ENCODE results near the gene AGBL5. TPM values are rescaled to one million over a fixed set of nuclear protein-coding genes. Genes with fewer than 3 reads are reported as not detected.

Gene AGBL5
- total and polyA plus RNA-seq, 9 of the 15 experiments (the other 6 are each of a cell fraction or from before 2014, with no cell fraction given) = 3.3 to 52.7 (median 26.2) TPM

- no peak for TF ChIP-seq ZBTB7A (IDR thresholded peaks at IDR 0.05; ENCODE audit: borderline replicate concordance, control insufficient read depth, low read depth, low read length)
- TF ChIP-seq RFX7 (CRISPR knock-in tag; IDR thresholded peaks at IDR 0.05) = 0 out of 2 replicates have a peak, but pooled peaks have one; percentile 10
- no peak for TF ChIP-seq NR2C2 (CRISPR knock-in tag; IDR thresholded peaks at IDR 0.05)
- TF ChIP-seq NR2C2 (tag; IDR thresholded peaks at IDR 0.05) = peak; percentile 66
- peak; percentile 87; the same call in 1 of the 2 replicates for TF ChIP-seq AFF4 (CRISPR knock-in tag; IDR thresholded peaks at IDR 0.05)
- no peak for TF ChIP-seq STAT5B (CRISPR knock-in tag; IDR thresholded peaks at IDR 0.05)
- 0 out of 2 replicates have a peak, but pooled peaks have one; percentile 24 for TF ChIP-seq STAG1 (CRISPR knock-in tag; IDR thresholded peaks at IDR 0.05; ENCODE audit: borderline replicate concordance)
- no peak for TF ChIP-seq PPARD (CRISPR knock-in tag; IDR thresholded peaks at IDR 0.05)
- TF ChIP-seq CHD1 (IDR thresholded peaks at IDR 0.05; ENCODE audit: low read length) = peak; percentile 92
- TF ChIP-seq, protein P1, sequence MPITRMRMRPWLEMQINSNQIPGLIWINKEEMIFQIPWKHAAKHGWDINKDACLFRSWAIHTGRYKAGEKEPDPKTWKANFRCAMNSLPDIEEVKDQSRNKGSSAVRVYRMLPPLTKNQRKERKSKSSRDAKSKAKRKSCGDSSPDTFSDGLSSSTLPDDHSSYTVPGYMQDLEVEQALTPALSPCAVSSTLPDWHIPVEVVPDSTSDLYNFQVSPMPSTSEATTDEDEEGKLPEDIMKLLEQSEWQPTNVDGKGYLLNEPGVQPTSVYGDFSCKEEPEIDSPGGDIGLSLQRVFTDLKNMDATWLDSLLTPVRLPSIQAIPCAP (CRISPR knock-in tag; IDR thresholded peaks at IDR 0.05; ENCODE audit: borderline replicate concordance) = peak; percentile 87; the same call in 1 of the 2 replicates
- TF ChIP-seq ZNF212 (CRISPR knock-in tag; IDR thresholded peaks at IDR 0.05) = no peak
- TF ChIP-seq MCM2 (IDR thresholded peaks at IDR 0.05; ENCODE audit: low read depth) = no peak
- TF ChIP-seq ZFP30 (CRISPR knock-in tag; IDR thresholded peaks at IDR 0.05; ENCODE audit: borderline replicate concordance) = no peak
- peak; percentile 57 for TF ChIP-seq NCOA1 (IDR thresholded peaks at IDR 0.05; ENCODE audit: low read depth)
- TF ChIP-seq, protein P2, sequence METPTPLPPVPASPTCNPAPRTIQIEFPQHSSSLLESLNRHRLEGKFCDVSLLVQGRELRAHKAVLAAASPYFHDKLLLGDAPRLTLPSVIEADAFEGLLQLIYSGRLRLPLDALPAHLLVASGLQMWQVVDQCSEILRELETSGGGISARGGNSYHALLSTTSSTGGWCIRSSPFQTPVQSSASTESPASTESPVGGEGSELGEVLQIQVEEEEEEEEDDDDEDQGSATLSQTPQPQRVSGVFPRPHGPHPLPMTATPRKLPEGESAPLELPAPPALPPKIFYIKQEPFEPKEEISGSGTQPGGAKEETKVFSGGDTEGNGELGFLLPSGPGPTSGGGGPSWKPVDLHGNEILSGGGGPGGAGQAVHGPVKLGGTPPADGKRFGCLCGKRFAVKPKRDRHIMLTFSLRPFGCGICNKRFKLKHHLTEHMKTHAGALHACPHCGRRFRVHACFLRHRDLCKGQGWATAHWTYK (CRISPR knock-in tag; IDR thresholded peaks at IDR 0.05) = peak; percentile 25; the same call in 1 of the 2 replicates
- no peak for TF ChIP-seq ZNF146 (CRISPR knock-in tag; IDR thresholded peaks at IDR 0.05; ENCODE audit: unreplicated experiment)
- TF ChIP-seq, protein P3, sequence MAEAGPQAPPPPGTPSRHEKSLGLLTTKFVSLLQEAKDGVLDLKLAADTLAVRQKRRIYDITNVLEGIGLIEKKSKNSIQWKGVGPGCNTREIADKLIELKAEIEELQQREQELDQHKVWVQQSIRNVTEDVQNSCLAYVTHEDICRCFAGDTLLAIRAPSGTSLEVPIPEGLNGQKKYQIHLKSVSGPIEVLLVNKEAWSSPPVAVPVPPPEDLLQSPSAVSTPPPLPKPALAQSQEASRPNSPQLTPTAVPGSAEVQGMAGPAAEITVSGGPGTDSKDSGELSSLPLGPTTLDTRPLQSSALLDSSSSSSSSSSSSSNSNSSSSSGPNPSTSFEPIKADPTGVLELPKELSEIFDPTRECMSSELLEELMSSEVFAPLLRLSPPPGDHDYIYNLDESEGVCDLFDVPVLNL (CRISPR knock-in tag; IDR thresholded peaks at IDR 0.05; ENCODE audit: low read depth) = no peak
- TF ChIP-seq MAZ (CRISPR knock-in tag; conservative IDR thresholded peaks at IDR 0.05 in 1 of 2, IDR thresholded peaks at IDR 0.05 in 1 of 2) = peak; percentile 45 to 66
- peak in 1 of 2 experiments; percentile 71; a peak in 1 of 3 replicates for TF ChIP-seq CBX3 (IDR thresholded peaks at IDR 0.05; ENCODE audit: borderline replicate concordance in 1 of 2, low read length in 2 of 2)
- no peak for TF ChIP-seq PCBP2 (IDR thresholded peaks at IDR 0.05; ENCODE audit: low read depth, low read length, poor library complexity, severe bottlenecking)
Observed at GRCh38 chr2:27050996-27051901, at the start of gene AGBL5 (continued).
